Measurements from ENCODE around the gene TMEM132D.

The TMEM132D gene

GRCh38 chr12:129675496-129675895, 228.3 kb downstream of the TMEM132D start:
- no peak for DNase-seq (ENCODE audit: low read depth)
- TF ChIP-seq CTCF (conservative IDR thresholded peaks at IDR 0.05; ENCODE audit: low read depth, low read length) = no peak
- no peak overlapping the region for H3K4me3 ChIP-seq (ENCODE audit: low read length)

- no peak for TF ChIP-seq CTCF (conservative IDR thresholded peaks at IDR 0.05; ENCODE audit: low read depth, low read length)
- H3K4me3 ChIP-seq (ENCODE audit: low read length) = no peak overlapping the region
- no peak for DNase-seq (ENCODE audit: low read depth)
Measured at GRCh38 chr12:129673806-129674205, 230.0 kb downstream of the TMEM132D start.

- DNase-seq (ENCODE audit: low read depth) = no peak
- TF ChIP-seq CTCF (conservative IDR thresholded peaks at IDR 0.05; ENCODE audit: low read depth, low read length) = no peak
- H3K4me3 ChIP-seq (ENCODE audit: low read length) = no peak overlapping the region
Measured at GRCh38 chr12:129672110-129672509, 231.7 kb downstream of the TMEM132D start.

- H3K4me3 ChIP-seq (ENCODE audit: low read length) = no peak overlapping the region
- DNase-seq (ENCODE audit: low read depth) = peak; percentile 20
- TF ChIP-seq CTCF (conservative IDR thresholded peaks at IDR 0.05; ENCODE audit: low read depth, low read length) = no peak
Measured at GRCh38 chr12:129670256-129670920, 233.4 kb downstream of the TMEM132D start.

GRCh38 chr12:129665414-129665813, 238.4 kb downstream of the TMEM132D start:
- H3K4me3 ChIP-seq (ENCODE audit: low read length) = no peak overlapping the region
- TF ChIP-seq CTCF (conservative IDR thresholded peaks at IDR 0.05; ENCODE audit: low read depth, low read length) = no peak
- DNase-seq (ENCODE audit: low read depth) = no peak

- H3K4me3 ChIP-seq (ENCODE audit: low read length) = no peak overlapping the region
- TF ChIP-seq CTCF (conservative IDR thresholded peaks at IDR 0.05; ENCODE audit: low read depth, low read length) = no peak
- peak; percentile 73 for DNase-seq (ENCODE audit: low read depth)
Measured at GRCh38 chr12:129662234-129662633, 241.6 kb downstream of the TMEM132D start.

GRCh38 chr12:129660946-129661345, 242.9 kb downstream of the TMEM132D start:
- H3K4me3 ChIP-seq (ENCODE audit: low read length) = no peak overlapping the region
- no peak for TF ChIP-seq CTCF (conservative IDR thresholded peaks at IDR 0.05; ENCODE audit: low read depth, low read length)

More at GRCh38 chr12:129660946-129661345, 242.9 kb downstream of the TMEM132D start:
- no peak for DNase-seq (ENCODE audit: low read depth)

All from retinal pigment epithelial cell (primary cell).